Measurements from ENCODE around the gene SMARCB1.
A peak's percentile ranks its signal among the peaks of the same experiment; 100 is the strongest.

The SMARCB1 gene

DNA sequence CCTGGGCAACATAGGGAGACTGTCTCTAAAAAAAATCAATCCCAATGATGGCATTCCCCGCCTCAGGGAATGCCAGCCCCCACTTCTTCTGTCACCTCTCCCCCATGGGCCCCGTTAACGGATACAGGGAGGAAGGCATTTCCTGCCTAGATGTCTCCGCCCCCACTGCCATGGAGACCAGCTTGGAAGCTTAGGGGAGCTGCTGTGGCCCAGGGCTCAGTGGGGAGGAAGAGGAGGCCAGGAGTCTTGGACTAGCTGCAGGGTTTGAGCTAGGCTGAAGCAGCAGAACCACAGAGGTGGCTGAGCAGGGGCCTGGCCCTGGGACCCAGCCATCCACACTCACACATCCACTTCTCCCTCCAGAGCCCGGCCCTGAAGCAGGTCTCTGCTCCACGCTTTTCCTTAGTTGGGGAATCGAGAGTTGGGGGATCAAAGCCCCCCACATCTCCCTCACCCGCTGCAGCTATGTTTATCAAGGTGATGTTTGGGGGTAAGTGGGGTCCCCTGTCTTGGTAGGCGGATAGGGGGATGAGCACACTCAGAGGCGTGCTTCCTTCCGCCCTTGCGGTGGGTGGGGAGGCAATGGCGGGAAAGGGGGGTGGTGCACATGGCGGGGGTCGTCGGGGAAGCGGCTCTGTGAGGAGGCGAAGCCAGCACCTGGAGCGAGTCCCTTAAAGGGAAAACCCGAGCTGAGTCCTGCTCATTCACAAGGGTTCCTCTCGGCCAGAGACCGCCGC is 23.8 kb upstream of the SMARCB1 start, which contains the start of gene C22orf15:
Gene C22orf15, plus strand, starts transcription at position 149 of the 737 bp plus-strand sequence. Its CDS starts 317 bp downstream, at position 466.
- peak in 1 of 2 experiments; percentile 2 for DNase-seq

DNA sequence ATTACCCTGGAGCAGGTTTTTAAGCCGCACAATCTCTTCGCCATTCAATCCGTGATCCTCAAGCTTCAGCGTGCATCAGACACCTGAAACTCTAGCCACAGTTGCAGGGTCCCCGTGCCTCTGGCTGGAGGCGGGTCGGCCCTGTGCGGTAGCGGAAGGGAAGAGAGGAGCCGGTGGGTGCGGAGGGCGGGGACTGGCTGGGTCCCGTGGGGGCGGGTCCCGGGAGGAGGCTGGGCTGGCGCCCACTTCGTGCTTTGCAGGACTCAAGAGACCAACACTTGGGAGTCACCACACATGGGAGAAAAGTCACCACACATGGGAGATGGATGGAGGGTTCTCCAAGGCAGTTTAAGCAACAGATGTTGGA is 23.2 kb upstream of the SMARCB1 start:
- DNase-seq: no peak

DNA sequence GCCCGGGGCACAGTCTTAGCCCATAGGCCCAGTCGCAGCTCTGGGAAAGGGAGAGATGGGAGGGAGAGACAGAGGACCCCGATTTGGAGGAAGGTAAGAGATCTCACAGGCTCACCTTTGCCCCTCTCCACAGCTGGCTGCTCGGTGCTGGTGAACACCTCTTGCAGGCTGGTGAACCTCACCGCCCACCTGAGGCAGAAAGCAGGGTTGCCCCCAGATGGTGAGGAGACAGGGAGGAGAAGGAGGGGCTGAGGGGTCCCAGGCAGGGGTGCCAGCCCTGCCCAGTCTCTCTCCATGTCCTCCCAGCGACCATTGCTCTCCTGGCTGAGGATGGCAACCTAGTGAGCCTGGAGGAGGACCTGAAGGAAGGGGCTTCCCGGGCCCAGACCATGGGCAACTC is 22.8 kb upstream of the SMARCB1 start:
- DNase-seq: no peak

DNA sequence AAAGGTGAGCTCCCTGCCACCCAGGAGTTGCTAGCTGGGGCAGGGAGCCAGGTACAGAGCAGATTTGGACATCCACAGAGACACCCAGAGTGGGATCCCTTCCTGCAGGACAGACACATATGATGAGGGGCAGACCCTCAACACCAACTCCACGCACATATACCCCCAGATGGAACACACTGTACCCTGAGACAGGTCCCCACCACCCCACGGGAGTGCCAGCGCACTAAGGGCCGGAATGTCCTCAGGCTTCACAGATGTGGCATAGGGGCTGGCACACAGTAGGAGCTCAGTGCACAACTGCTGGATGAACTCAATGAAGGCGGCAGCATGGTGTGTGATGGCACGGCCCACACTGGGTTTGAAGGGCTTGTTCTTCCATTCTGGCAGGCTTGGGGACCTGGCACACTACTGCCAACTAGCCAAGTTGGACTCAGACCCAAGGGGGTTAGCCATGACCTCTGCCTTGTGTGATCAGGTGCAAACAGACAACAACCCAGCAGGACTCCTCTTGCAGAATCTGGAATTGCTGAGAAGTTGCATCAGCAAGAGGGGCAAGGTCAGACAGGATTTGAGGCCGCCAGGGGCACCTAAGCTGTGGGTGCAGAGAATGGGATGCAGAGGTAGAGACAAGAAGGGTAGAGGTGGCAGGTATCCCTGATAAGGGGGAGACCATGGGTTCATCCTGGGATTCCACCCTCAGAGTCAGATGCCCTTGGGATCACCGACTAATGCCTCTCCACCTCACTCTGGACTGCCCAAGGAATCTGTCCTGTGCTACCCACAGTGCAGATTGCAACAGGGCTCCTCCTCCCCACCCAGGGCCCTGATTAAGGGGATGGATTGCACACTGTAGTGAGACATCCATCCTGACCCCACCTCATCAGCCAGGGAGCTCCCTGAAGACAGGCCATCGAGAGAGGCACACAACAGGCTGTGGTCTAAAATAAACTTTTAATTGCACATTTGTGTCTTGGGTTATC is 21.6 kb upstream of the SMARCB1 start:
- no peak for DNase-seq

DNA sequence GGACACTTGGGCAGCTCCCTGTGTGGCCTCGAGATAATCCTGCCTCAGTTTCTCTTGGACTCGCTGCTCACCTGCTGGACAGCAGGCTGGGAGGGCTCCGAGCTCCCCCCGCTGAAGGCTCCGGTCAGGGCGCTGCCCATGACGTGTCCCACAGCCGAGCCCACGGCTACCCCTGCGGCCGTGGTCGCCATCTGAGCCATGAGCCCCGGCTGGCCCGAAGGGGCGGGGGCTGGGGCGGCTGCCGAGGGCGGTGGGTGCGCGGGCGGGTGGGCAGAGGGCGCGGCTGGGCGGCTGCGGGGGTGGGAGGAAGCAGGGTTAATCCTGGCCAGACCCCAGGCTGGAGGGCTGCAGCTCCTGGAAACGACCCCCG is 19.5 kb upstream of the SMARCB1 start:
- no peak for DNase-seq

DNA sequence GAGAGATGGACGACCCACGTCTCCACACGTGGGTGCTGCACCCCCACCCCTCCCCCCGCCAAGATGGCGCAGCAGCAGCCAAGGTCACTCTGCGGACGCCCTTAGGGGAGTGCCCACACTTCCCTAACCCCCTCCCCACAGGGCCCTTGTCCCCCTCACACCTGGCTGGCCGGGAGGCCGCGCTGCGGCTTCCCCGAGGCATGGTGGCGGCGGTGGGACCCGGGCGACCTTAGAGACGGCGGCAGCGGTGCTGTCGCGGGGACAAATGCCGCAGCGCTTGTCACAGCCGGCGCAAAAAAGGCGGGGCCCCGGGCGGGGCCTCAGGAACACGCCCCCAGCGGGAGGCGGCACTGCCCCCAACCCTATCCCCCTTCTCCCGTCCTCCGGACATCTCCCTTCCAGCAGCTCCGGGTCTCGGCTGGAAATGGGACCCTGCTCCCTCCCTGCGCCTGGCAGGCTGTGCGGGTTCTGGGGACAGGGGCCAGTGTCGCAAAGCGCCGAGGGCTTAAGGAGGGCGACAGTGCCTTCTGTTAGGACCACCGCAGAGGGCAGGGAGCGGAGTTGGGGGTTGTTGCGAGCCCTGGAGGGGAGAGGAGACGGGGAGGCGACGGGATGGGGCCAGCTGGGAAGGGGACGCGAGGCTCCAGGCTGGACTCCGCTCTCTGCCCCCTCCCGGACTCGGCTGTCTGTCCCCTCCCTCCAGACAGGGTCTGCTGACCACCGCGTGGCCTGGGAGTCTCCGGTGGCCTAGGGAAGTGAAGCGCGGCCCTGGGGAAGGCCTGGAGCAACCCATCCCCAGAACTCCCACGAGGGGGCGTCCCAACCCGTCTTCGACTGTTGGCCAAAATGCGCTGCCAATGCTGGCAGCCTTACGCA is 18.9 kb upstream of the SMARCB1 start, which contains the start of gene CHCHD10:
Gene CHCHD10, minus strand, starts transcription at position 300 of the 876 bp plus-strand sequence. Its CDS starts 98 bp downstream, at position 202.
- peak in 1 of 2 experiments; percentile 55 for DNase-seq

DNA sequence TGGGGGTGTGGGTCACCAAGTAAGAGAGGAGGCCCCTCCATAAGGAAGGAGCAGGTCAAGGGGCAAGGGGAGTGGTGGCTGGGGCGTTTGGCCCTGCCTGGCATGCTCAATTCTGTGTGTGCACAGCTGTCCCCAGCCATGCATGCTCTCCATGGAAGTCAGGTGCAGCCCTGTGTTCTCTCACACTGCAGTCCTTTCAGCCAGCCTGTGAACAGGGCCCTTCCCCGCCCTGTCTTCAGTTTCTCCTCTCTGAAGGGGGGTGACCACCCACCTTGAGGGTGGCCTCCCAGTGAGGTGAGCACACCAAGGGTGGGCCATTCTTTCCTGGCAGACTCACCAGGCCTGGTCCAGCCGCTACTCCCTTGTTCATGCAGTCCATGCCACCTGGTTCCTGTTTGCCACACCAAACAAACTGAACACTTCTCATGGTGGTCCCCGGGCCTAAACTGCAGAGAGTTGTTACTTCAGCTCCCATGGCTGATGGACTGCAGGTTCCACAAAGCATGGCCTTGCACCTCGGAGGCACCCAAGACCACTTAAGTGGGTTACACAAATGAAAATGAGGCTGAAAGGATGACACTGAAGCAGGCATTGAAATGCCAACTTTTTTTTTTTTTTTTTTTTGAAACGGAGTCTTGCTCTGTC is 17.3 kb upstream of the SMARCB1 start:
- no peak for DNase-seq

DNA sequence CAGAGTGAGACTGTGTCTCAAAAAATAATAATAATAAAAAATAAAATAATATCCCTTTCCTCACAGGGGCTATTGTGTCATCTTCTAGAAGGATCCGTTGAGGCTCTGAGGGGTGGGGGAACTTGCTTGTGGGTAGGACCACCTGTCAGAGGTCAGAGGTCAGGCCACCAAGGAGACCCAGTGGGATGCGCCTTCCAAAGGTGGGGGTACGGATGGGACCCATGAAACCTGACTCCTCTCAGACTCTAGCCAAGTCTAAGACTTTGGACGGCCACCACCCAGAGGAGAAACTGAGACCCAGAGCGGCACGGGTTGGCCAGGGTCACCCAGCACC is 14.5 kb upstream of the SMARCB1 start:
- no peak for DNase-seq

DNA sequence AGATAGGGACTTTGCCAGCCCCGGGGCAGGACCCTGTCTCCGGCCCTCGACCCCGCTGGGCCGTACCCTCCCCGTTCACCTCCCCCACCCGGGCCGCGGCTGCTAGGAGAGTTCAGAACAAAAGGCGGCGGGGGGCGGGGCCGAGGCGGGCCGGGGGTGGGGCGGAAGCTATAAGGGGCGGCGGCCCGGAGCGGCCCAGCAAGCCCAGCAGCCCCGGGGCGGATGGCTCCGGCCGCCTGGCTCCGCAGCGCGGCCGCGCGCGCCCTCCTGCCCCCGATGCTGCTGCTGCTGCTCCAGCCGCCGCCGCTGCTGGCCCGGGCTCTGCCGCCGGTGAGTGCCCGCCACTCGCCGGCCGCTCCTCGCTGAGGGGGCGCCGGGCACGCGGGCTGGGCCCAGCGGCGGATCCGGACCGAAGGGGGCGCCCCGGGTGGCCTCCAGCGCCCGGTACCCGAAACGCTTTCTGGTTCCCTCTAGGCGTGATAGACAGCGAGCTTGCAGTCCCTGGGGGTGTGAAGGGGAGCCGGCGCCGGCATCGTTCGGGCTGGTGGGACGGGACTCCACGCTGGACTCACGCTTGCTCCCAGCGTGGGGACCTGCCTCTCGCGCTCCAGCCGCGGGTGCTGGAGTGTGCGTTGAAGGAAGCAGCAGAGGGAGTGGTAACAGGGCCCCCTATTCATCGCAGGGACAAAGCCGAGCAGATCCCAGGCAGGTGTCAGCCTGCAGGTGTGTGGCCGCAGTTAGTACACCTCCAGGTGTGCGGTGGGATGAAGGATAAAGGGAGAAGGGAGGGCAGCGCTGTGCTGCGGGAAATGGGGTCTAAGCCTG is 13.9 kb upstream of the SMARCB1 start, which contains the start of gene MMP11:
Gene MMP11, plus strand, starts transcription at position 201 of the 825 bp plus-strand sequence. Its CDS starts 22 bp downstream, at position 223.
- peak in 1 of 2 experiments; percentile 6 for DNase-seq

DNA sequence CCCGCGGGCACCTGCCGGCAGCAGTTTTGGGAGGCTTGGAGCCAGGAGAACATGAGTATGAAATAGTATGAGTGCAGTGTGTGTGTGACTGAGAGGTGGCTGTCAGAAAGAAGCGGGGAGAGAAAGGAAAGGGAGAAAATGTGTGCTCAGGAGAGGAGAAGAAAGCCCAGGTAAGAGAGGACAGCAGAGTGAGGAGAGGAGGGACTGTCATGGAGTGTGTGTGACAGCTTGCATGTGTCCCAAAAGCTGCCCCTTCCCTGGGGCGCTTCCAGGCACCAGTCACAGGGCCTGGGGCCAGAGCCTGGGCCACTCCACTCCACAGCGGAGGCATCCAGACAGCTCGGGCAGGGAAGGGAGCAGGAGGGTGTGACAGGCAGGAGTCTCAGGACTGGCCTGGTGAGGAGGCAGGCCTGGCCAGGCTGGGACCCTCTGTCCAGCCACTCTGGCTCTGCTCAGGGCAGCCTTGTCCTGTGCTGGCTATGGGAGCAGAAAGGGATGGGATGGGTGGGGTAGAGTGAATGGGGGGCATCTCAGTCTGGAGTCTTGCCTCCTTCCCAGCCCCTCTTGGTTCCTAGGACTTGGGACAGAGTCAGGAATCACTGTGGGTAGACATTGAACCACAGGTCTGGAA is 13.2 kb upstream of the SMARCB1 start:
- DNase-seq: no peak

DNA sequence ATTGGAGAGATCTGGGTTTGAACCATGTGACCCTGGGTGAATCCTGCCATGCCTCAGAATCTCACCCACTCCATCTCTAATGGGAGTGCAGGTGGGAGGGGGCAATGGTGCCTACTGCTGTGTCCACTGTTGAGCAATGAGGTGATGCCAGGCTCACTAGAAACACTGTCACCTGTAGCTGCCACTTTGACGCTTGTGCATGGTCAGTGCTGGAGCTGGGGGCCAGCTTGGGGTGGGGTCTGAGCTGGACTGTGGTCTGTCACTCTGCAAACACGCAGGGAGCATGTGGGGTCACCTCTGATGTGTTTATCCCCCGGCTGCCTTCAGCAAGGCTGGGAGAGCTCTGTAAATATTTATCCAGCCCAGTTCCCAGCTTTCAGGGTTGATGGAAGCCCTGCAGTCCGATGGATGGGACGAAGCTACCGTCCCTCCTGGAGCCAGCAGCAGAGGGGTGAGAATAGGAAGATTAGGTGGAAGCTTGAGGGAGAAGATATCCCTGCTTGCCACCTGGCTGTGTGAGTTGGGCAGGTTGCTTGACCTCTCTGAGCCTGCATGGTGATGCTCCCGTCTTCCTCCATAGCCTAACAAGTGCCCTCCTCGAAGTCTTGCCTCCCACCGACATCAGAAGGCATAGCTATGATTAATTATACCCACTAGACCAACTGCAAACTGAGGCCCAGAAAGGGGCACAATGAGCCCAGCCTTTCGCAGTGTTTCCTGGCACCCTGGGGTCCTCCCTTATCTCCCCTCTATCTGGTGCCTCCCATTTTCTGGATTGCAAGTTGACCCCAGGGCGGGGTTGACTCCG is 12.4 kb upstream of the SMARCB1 start:
- no peak for DNase-seq

DNA sequence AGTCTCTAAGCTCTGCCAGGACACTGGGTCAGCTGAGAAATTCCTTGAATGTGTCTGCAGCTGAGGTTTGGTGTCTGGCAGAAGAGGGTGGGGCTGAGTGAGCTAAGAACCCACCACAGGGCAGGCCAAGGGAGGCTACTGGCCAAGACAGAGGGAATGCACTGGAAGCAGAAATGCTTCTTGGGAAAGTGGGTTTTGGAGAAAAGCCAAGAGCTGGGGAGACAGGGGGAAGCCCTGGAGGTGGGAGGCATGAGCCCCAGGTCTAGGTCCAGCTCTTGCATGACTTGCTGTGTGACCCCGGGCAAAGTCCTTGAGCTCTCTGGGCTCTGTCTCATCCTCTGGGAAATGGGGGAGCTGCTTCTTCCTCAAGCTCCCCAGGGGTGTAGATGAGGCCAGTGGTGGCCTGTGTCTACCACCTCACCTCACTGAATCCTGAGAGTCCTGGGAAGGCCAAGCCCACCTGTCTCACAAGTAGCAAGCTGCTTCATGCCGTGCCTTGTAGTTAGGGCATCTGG is 11.8 kb upstream of the SMARCB1 start:
- DNase-seq: no peak

DNA sequence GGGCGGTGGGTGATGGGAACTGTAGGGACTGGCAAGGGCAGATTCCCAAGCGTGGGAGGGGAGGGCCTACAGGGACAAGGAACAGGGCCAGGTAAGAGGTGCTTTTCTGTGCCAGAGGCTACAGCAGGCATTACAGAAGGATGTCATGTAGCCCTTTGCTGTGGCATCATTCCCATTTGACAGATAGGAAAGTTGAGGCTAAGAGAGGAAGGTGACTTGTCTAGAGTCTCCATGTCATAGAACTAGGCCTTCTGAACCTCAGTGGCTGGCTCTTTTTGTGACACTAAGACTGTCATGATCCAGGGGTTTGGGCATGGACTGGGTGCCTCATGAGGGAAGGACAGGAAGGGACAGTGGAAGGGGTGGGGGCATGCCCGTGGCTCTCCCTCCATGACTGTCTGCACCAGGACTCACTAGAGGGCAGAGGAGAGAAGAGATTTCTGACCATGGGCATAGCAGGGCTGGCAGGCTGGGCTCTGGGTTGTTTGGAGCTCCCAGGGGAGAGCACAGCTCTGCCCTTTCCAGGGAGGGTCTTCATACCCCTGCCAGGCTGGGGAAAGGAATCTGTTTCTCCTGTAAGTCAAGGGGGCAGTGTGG is 10.9 kb upstream of the SMARCB1 start:
- DNase-seq: peak in 1 of 2 experiments; percentile 5

DNA sequence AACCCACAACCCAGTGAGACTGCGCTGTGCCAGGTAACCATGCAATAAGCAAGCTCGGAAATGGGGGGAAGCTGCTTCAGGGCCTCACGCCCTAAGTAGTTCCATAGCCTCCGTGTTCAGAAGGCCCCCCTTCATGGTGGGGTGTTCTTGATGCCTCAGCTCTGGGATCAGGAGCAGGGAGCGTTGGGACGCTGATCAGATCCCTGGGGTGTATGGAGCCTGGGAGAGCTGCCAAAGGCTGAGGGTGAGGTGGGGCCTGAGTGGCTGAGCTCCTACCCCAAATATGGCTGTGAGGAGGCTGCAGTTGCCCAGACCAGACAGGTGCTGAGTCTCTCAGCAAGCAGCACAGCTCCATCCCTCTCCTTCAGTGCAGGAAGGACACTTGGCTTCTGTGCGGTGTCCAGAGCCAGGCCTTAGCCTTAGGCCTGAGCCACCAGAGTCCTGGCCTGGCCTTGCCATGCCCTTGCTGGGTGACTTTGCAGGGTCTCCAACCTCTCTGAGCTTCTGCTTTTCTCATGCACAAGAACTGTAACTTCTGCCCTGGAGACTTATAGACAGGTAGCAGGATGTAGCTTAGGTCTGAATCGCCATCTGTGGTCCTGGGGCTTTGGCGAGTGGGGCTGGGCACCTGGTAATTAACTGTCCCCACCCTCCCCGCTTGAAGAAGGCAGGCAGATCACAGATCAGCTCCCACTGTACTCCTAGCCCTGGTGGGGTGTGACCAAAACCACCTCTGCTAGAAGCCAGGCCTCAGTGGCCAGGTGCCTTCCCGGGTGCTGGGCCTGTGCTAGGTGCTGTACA is 8.8 kb upstream of the SMARCB1 start:
- no peak for DNase-seq

DNA sequence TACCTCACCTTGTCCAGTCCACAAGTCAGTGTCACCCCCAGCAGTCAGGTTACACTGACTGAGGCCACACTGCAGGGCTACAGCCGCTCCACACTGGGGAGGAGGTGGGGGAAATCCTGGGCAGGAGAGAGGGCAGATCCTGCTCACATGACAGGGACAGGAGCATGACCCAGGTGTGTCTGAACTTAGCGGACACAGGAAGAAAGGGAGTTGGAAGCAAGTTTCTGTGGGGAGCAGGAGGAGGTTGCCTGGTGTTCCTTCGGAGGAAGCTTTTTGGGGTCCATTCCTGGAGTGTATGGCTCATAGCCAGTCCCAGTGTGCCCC is 8.2 kb upstream of the SMARCB1 start:
- DNase-seq: no peak

DNA sequence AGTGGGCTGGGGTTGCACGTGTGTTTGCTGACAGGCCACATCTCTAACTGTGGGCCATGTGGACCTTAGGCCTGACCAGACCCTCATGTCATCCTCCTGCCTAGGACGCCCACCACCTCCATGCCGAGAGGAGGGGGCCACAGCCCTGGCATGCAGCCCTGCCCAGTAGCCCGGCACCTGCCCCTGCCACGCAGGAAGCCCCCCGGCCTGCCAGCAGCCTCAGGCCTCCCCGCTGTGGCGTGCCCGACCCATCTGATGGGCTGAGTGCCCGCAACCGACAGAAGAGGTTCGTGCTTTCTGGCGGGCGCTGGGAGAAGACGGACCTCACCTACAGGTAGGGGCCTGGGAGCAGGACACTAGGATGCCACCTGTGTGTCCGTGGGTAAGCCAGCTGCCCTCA is 7.7 kb upstream of the SMARCB1 start:
- DNase-seq: no peak

DNA sequence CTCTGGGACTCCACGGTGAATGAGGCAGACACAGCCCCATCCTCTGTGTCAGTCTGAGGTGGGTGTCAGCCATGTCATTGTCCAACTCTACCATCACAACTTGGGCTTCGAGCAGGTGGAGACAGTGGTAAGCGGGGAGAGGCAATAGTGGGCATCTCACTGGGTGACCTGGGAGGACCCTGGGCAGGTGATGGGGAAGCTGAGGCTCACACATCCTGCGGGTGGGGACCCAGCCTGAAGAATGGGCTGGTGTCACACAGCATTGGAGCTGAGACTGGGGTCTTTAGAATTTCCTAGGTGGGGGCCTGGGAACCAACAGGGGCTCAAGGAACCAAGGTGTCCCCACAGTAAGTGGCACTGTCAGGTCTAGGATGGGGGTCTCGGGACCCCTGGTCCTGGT is 7.0 kb upstream of the SMARCB1 start:
- DNase-seq: no peak

DNA sequence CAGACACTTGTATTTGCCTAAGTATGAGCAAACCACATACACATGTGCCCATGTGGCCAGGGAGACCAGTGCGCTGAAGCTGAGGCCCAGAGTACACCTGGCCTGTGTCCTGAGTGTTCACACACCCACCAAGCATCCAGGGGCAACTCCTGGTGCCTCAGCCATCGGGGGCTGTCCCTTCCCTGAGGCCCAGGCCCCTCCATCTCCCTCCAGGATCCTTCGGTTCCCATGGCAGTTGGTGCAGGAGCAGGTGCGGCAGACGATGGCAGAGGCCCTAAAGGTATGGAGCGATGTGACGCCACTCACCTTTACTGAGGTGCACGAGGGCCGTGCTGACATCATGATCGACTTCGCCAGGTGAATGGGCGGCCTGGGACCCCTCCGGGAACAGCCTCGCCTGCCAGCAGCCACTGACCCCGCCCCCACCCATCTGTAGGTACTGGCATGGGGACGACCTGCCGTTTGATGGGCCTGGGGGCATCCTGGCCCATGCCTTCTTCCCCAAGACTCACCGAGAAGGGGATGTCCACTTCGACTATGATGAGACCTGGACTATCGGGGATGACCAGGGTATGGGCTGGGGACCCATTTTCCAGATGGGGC is 6.5 kb upstream of the SMARCB1 start:
- no peak for DNase-seq
